Stromal cell of bone marrow (primary cell): ENCODE measurements around the gene LMF1.
"Not testable (repeated sequence)": the region's sequence is repeated elsewhere in the genome, so short reads cannot be mapped to it uniquely, and the experiment has no call there.

Experiments used
- DNase-seq: peaks from one replicate; pipeline ENCODE4 v3.0.0-alpha.2; 2012; ENCODE audit warnings: low read depth

LMF1 gene

DNA sequence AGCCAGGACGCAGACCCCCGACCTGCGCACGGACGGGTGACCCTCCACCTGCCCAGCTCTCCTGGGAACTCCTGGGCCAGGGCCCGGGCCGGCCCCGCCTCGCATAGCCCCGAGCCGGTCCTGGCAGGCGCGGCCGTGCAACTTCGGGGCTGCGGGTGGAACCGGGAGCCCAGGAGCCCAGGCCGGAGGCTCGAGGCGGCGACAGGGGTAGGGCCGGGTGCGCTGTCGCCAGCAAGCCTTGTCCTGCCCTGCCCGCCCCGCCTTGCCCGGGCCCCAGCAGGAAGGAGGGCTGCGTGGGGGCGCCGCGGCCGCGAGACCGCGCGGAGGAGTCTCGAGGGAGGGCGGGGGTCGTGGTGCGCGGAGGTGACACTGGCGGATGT is 408 bp downstream of the LMF1 start:
- no peak for DNase-seq

DNA sequence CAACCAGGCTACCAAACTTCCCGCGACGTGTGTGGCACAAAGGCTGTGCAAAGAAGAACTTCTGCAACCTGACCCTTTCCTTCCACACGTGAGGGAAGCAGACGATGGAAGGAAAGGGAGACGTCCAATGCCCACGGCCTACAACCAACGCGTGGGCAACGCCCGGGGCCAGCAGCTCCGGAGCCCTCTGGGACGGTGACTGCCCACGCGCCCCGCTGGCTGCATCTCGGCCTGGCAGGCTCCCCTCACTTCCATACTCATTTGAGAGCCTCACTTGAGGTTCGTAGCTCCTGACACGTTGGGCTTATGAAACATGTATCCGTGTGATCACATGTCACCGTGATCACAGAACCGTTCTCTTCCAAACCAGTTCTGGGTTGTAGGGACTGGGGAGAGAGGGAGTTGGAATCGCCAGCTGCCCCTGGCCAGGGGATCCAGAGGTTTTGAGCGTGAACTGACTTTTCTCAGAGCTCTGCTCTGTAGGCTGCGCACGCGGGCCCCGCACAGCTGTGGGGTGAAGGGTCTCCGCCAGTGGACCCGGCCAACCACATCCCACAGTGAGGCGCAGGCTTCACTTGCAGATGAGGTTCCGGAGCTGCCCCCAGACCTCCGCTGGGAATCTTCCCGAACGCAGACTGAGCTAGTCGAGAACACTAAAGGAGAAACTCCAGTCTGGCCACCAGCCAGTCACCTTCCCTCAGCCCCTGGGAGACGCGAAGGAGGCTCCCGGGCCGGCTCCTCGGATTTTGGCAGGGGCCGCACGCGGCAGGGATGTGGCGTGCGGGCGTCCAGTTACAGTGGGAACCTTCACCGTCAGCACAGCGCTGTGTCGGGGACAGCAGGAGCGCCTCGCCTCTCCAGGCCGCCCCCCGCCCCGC is 1.0 kb downstream of the LMF1 start:
- DNase-seq, result no peak

DNA sequence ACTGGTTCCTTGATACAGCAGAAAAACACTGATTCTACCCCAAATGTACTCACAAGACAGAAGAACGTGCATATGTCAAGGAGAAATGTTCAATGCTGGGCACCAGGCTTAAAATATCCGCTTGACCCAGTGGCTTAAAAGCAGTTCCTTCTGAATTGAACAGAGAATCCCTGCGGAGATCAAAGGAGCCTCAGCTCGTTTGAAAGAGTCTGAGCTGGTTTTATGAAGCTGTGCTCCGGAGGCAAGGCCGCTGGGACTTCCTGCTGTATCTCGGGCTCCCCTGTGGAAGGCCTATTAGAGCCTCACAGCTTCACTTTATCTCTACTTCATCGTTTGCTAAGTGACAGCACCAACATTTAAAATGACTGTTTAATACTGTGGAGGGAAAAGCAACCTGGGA is 2.2 kb downstream of the LMF1 start:
- DNase-seq, result no peak

DNA sequence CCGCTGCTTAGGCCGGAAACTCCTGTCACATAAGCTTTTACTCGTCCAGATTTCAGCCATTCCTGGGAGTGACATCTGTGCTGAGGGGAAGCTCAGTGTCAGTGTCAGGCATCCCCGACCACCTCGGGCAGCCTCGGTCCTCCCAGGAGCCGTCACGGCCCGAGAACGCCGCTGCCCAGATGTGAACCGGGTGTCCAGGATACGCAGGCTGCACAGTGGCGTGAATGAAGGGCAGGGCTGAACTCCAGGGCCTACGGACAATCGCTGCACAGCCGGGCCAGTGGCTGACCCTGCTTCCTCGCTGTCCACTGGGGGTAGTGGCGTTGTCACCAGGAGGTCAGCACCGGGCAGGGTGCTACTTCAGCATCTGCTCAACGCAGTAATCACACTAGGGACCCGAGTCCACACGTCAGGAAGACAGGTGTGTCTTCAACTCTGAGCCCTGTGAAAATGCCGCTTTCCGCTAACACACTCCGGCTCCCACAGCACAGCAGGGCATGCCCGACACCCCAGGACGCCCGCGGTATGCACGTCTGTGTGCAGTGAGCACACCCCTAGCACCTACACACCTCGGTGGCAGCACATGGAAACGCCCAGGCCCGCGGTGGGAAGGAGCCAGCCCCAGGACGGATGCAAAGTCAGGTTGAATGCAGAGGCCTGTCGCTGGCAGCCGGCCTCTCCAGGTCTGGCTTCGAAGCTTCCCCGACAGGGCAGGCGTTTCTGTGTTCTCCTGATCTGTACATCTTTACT is 3.1 kb downstream of the LMF1 start:
- DNase-seq, result no peak

DNA sequence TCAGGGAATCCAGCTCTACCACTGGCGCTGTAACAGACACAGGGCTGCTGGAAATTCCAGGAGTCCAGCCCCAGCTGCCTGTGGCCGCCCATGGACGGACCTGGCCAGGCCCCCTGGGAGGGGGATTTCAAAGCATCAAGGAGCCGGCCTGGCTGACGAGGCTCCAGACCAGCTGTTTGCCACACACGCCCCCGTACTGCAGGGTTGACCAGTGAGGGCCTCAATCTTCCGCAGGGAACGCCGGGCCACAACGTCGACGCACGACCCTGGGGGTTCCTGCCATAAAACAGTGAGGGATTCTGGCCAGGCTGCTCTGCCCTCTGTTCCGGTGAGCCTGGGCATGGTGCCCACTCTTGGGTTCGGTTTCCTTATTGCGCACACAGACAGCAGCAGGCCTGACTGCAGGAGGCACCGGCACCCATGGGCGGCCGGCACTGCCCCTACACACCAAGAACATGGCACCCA is 3.7 kb downstream of the LMF1 start:
- no peak for DNase-seq

DNA sequence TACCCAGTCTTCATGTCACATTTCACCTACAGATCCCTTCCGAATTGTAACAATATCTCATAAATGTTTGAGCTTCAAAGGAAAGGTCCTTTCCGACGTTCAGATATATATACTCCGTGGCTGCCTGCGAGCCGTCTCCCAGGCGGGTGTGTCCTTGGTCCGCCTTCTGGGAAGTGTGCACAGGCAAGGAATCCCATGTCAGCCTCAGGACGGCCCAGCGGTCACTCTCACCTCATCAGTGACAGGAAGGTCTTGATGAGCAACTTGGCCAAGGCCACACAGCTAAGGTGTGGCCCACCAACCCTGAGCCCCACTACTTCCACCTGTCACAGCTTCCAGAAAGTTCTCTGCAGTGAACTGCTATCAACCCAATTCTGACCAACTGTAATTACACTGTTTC is 4.3 kb downstream of the LMF1 start:
- DNase-seq, result no peak

DNA sequence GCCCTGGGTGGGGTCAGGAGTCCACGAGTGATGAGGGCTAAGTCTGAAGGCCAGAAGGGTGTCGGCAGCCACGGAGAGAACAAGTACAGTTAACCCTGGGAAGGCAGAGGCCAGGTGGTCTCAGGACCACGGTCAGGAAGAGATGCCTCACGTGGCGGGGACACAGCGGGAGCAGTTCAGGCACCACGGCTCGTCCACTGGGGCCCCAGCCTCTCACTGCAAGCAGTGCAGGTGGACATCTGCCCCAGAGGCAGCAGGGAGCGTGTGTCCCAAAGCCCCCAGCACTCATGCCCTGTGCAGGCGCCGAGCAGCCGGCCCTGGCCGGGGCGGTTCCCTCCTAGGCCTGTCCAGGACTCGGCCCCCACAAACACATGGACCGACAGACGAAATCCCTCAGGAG is 4.7 kb downstream of the LMF1 start:
- DNase-seq, result no peak

DNA sequence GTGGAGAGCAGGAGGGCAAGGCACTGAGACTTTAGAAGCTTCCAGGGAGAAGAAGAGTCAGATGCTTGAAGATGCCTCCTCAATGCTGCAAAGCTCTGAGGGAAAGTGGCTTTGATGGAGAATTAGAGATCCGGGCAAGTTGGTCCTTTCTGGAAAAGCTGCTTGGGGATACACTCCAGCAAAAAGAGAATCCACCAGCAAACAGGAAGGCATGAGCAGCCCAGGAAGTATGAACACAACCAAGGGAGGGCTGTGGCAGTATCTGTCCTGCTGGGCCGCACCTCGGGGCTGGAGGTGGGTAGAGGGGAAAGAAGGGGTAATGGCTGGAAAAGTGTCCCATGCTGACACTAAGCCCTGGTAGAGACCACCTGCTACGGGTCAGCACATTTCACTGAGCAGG is 5.3 kb downstream of the LMF1 start:
- DNase-seq, result no peak

DNA sequence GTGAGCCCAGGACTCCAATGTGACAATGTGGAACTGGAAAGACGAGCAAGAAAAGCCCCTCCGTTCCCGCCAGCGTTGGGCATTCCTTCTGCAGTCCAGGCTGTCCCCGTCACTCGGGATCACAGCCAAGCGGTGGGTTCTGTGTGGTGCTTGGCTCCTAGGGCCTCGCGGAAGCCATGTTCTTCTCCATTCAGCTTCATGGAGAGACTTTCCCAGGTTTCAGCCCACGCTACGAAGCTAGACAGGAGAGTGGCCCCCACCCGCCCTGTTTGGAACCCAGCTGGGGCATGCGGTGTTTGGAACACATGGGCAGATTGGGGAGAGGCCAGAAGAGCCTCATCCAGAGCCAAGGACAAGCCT is 5.8 kb downstream of the LMF1 start:
- DNase-seq, result no peak

DNA sequence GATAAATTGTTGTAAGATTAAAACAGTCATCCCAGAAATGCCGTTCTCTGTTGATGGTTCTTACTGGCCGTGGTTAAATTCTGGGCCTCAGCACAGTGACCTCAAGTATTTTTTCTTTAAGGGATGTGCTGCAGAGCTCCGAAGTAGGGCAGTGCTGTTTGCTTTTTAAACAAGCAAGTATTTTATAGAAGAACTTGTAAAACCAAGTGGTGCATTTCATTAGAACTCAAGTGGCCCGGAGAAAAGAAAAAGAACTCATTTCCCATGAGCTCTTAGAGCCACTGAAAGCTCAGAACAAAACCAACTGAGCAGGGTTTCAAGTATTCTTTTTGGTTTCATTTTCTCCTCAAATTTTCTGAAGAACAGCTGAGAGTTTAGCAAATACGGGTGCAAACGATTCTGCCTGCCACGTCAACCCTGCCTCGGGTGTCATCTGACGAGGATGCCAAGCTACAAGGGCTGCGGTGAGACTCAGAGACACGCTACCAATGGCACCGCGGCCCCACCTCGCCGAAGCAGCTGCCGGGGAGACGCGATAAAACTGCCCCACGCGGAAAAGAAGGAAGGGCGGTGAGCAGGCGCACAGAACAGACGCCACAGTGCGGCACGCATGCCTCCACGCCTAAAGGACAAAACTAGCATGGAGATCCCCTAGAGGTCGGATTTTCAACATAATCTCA is 6.3 kb downstream of the LMF1 start:
- peak; percentile 49 for DNase-seq

DNA sequence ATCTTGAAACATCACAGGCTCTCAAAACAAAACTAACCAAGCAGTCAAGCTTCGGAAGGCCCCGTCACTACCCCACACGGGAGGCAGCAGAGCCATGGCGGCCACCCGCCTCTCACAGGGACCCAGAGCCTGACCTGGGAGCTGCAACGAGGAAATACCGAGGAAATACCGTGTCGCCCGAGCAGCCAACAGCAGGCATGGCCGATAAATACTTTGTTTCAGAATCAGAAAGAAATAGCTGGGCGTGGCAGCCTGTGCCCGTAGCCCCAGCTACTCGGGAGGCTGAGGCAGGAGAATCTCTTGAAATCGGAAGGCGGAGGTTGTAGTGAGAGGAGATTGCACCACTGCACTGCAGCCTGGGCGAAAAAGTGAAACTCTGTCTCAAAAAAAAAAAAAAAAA is 6.9 kb downstream of the LMF1 start:
- DNase-seq, result no peak

DNA sequence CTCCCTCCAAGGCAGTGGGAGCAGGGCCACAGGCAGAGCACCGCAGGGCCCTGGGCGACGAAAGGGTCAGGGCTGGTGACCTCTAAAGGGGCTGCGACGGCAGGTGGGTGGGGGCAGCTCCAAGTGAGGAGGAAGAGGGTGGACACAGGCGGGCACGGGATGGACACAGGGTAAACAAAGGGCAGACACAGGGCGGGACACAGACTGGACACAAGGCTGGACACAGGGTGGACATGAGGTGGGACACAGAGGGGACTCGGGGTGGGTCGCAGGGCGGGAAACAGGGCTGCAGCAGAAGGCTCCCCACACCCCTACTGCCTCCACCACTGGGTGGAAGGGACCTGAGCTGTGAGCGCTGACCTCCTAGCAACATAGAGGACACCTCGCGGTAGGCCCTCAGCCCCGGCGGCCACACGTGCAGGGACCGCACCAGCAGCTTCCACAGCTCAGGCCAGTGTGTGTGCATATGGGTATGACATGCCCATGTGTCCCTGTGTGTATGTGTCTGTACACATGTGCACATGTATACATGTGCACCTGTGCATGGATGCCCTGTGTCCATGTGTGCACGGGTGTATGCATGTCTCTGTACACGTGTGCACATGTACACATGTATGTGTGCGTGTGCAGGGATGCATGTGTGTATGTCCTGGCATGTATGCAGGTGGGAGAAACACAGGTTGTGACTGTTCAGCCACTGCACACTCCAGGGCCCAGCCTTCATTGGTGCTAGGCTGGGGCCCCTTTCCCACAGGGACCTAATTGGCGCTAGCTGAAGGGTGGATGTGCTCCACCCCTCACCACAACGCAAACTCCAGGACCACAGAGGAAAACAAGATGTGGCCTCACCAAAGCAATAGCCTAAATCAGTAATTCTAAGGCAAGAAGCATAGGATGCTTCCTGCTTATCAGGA is 7.6 kb downstream of the LMF1 start:
- DNase-seq, result no peak

DNA sequence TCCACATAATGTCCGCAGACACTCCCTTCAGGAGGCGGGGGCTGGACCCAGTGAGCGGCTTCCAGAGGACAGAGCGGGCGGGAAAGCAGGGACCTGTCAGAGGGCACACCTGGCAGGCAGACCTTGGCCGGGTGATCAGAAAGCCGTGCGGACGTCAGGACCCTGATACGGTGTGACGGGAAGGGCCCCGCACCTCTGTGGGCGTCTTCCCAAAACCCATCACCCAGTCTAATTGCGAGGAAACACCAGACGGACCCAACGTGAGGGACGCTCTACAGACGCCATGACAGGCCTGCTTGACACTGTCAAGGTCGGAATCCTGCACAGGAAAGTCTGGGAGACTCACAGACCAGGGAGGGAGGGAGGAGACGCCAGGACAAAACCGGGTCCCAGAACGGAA is 8.4 kb downstream of the LMF1 start:
- no peak for DNase-seq

DNA sequence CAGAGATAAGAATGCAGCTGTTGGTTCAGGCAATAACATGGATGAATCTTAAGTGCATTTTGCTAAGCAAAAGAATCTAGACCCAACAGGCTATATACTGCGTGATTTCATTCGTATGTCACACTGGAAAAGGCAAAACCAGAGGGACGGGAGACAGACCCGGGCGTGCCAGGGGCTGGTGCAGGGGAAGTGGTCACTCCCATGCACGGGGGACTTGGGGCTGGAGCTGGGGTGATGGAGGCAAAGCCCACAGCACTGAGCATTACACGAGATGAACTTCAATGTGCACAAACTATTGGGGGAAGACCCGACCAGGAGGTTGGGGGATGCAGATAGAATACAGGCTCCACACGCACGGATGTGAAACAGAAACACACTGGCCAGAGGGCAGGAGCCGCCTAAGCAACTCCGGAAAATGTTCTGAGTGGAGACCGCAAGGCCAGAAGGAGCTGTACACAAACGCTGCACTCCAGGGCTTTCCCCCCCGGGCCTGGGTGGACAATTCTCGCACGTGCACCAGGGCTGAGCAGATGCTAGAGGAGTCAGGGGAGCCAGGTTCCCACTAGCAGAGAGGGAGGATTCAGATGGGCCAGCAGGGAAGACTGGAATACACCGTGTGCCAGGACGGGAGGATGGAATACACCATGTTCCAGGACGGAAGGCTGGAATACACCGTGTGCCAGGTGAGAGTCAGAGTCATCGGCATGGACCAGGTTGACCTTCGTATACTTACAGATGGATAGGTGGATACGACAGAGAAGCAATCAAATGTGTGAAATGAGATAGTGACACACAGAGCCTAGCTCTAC is 11.3 kb downstream of the LMF1 start:
- no peak for DNase-seq

DNA sequence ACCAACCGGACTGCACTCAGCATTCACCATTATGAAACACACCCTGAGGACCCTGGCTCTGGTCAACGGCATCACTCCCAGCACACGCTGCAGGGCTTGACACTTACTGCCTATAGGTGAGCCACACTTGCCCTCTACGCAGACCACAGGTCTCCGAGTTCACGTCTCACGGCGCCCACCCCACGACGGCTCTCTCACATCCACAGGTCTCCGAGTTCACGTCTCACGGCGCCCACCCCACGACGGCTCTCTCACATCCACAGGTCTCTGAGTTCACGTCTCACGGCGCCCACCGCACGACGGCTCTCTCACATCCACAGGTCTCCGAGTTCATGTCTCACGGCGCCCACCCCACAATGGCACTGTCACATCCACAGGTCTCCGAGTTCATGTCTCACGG is 15.0 kb downstream of the LMF1 start:
- not testable (repeated sequence) for DNase-seq

DNA sequence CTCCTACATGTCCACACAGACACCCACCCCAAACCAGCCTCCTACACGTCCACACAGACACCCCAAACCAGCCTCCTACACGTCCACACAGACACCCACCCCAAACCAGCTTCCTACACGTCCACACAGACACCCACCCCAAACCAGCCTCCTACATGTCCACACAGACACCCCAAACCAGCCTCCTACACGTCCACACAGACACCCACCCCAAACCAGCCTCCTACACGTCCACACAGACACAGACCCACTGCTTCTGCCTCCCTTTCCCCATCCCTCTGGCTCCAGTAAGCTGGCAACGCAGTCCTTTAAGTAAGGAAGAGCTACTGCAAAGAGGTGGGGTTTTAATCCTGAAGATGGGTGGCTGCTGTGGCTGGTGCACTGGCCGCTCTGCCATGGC is 17.0 kb downstream of the LMF1 start:
- DNase-seq, result not testable (repeated sequence)

DNA sequence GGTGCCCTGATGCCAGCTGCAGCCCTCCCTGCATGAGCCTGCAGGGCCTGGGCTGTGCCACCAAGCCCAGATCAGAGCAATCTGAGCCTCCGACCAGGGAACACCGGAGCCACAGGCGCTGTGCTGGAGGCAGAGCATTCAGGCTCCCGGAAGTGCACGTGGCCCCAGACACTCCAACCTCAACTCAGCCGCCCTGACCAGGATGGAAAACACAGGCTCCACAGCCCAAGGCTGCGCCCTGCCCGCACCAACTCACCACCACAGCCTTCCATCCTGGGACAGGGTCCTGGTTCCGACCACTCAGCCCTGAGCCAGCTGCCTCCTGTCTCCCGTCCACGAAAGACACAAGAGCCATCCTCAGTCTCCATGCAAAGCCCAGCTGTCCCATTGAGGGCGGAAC is 18.5 kb downstream of the LMF1 start:
- no peak for DNase-seq

DNA sequence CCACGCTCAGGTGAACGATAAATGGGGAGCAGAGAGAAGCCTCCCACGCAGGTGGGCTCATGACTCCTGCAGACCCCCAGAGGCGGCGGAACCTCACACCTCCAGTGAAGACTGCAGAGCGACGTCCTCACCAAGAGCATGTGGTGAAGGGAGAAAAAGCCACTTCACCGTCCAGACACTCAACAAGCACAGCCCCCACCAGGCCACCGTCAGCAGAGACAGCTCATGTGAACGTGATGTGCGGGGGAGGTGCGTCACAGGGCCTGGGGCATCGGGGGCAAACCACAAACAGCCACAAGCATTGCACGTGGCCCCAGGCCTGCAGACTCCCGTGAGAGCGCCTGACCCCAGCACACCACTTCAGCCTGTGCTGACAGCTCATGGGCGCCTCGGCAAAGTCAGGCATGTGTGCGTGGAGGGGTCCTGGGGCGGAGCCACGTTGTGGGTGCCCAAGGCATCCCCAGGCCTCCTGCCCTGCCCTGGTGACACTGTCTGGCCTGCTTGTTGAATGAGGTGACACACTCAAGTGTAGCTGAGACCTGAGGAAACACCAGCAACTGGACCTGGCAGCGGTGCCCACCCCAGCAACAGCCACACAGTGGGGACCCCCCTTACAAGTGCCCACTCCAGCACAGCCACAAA is 19.0 kb downstream of the LMF1 start:
- DNase-seq, result no peak

DNA sequence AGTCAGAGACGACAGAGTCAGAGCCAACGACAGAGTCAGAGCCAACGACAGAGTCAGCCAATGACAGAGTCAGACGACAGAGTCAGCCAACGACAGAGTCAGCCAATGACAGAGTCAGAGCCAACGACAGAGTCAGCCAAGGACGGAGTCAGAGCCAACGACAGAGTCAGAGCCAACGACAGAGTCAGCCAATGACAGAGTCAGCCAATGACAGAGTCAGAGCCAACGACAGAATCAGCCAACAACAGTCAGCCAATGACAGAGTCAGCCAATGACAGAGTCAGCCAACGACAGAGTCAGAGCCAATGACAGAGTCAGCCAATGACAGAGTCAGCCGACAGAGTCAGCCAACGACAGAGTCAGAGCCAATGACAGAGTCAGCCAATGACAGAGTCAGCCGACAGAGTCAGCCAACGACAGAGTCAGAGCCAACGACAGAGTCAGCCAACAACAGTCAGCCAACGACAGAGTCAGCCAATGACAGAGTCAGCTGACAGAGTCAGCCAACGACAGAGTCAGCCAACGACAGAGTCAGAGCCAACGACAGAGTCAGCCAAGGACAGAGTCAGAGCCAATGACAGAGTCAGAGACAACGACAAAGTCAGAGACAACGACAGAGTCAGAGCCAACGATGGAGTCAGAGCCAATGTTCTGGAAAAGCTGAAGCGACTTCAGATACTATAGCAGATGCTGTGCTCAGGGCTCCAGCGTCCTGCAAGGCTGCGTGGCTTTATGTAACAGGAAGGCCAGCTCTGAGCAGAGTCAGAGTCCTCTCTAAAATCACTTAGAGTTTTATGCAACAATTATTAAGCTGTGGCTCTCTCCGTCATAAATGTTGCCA is 19.8 kb downstream of the LMF1 start:
- not testable (repeated sequence) for DNase-seq

DNA sequence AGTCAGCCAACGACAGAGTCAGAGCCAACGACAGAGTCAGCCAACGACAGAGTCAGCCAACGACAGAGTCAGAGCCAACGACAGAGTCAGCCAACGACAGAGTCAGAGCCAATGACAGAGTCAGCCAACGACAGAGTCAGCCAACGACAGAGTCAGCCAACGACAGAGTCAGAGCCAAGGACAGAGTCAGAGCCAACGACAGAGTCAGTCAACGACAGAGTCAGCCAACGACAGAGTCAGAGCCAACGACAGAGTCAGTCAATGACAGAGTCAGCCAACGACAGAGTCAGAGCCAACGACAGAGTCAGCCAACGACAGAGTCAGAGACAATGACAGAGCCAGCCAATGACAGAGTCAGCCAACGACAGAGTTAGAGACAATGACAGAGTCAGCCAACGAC is 22.0 kb downstream of the LMF1 start:
- not testable (repeated sequence) for DNase-seq
